Tibial nerve (tissue), 4 donors: Measurements from ENCODE around the gene BLCAP. TPM values are rescaled to one million over a fixed set of nuclear protein-coding genes. Genes with fewer than 3 reads are reported as not detected.
A peak's percentile ranks its signal among the peaks of the same experiment; 100 is the strongest.
"Not testable (repeated sequence)": the region's sequence is repeated elsewhere in the genome, so short reads cannot be mapped to it uniquely, and the experiment has no call there.

ENCODE experiments used
- DNase-seq, 2 donors: peaks; one replicate each; pipeline ENCODE4 v3.0.0-alpha.2; 2019; ENCODE audit warnings: low spot score in 2 of 2
- H3K27ac ChIP-seq, 4 donors: fragments of 200-600 bp; sonication (generic) in 3 of 4; one replicate each; pipeline ENCODE4 v1.5.1; 2017 to 2019; ENCODE audit warnings: mild to moderate bottlenecking in 1 of 4
- H3K27me3 ChIP-seq, 2 donors: fragments of 200-600 bp; sonication (generic) in 1 of 2; one replicate each; pipeline versions ENCODE4 v1.5.1 to v1.6.0; 2017 to 2019
- H3K36me3 ChIP-seq, 3 donors: fragments of 200-600 bp; sonication (generic); one replicate each; pipeline ENCODE4 v1.5.1; 2018 to 2019
- H3K4me1 ChIP-seq, 4 donors: fragments of 200-600 bp; sonication (generic) in 3 of 4; one replicate each; pipeline ENCODE4 v1.5.1; 2017 to 2019
- H3K4me3 ChIP-seq, 4 donors: fragments of 200-600 bp; sonication (generic) in 3 of 4; one replicate each; pipeline ENCODE4 v1.5.1; 2017 to 2019; ENCODE audit warnings: mild to moderate bottlenecking in 1 of 4, moderate library complexity in 1 of 4
- H3K9me3 ChIP-seq, 4 donors: fragments of 200-600 bp; sonication (generic) in 3 of 4; one replicate each; pipeline ENCODE4 v1.5.1; 2017 to 2019
- CTCF ChIP-seq, 5 experiments: fragments of 200-600 bp in 3 of 5; fragments of 450-650 bp in 2 of 5; sonication (generic) in 3 of 5; IDR thresholded peaks; one replicate each; pipeline ENCODE4 v1.5.1; 2016 to 2019; ENCODE audit warnings: antibody characterized with exemption in 5 of 5, mild to moderate bottlenecking in 3 of 5, moderate library complexity in 2 of 5
- EP300 ChIP-seq, 2 donors: sonication (generic); formaldehyde crosslinking; IDR thresholded peaks; one replicate each; pipeline ENCODE4 v1.6.1; 2017; ENCODE audit warnings: antibody characterized with exemption in 2 of 2, mild to moderate bottlenecking in 1 of 2
- POLR2A ChIP-seq, 2 donors: fragments of 450-650 bp; IDR thresholded peaks; one replicate each; pipeline ENCODE4 v1.6.1; 2017; ENCODE audit warnings: antibody characterized with exemption in 2 of 2, mild to moderate bottlenecking in 2 of 2, moderate library complexity in 2 of 2
- WGBS, 2 donors: methylation state at CpG; one replicate each; pipeline ENCODE4 v1.1.5; 2018; 5-methylcytosine and 5-hydroxymethylcytosine counted together
- total RNA-seq, 4 donors: library from RNA; depleted of rRNA; stranded (reverse); fragments of >200 nt; gene quantifications; one replicate each; pipeline ENCODE4 v1.1.0, GENCODE V29; 2016

BLCAP gene
- total RNA-seq: 10 to 100 TPM; 39.8 to 51.3 (median 48.8) TPM

GRCh38 chr20:37527638-37528445, at the start of gene BLCAP:
BLCAP (minus strand) TSS chr20:37527876; CDS start chr20:37519174, 8,702 bp downstream.
- TF ChIP-seq EP300 (IDR thresholded peaks at IDR 0.05) (peak; percentile 72 to 84), CTCF (IDR thresholded peaks at IDR 0.05) (no peak), POLR2A (IDR thresholded peaks at IDR 0.05) (peak; percentile 16 to 54)
- peak; percentile 84 to 90 for DNase-seq
- Histone ChIP-seq H3K36me3 (peaks cover 0 to under 1% (median 0%) of the 10 kb centered on the region in 3 donors), H3K4me1 (peaks cover 0 to 50% (median 29%) of the 10 kb centered on the region in 4 donors), H3K4me3 (peak within 1 kb of the TSS; percentile 65 to 96 (median 84)), H3K27ac (peak within 1 kb of the TSS; percentile 89 to 98 (median 94)), H3K27me3 (no peaks in the 10 kb centered on the region), H3K9me3 (no peaks in the 10 kb centered on the region)
- WGBS, 2 donors: 0% methylated on average over 34 to 42 of the region's 62 CpGs

GRCh38 chr20:37577436-37577835, 49.8 kb upstream of the BLCAP start:
- H3K4me3 ChIP-seq, H3K36me3 ChIP-seq, DNase-seq, H3K9me3 ChIP-seq, H3K27ac ChIP-seq, H3K4me1 ChIP-seq: not testable (repeated sequence)
- WGBS, 2 donors: 75 to 78% methylated on average over 4 of the region's 4 CpGs
- H3K27me3 ChIP-seq: peaks cover 0 to 42% of the 10 kb centered on the region in 2 donors

GRCh38 chr20:37576911-37577310, 49.2 kb upstream of the BLCAP start:
- Histone ChIP-seq H3K9me3 (no peaks in the 10 kb centered on the region), H3K36me3 (no peaks in the 10 kb centered on the region), H3K27me3 (peaks cover 0 to 38% of the 10 kb centered on the region in 2 donors), H3K27ac (no peak overlapping the region), H3K4me1 (no peaks in the 10 kb centered on the region), H3K4me3 (no peak overlapping the region)
- DNase-seq: no peak
- WGBS, 2 donors: 46 to 78% methylated on average over 1 of the region's 1 CpG
- no peak for TF ChIP-seq POLR2A (IDR thresholded peaks at IDR 0.05)
- TF ChIP-seq CTCF (IDR thresholded peaks at IDR 0.05): no peak

- no peaks in the 10 kb centered on the region for H3K36me3 ChIP-seq
- no peak overlapping the region for H3K27ac ChIP-seq
- no peak for TF ChIP-seq EP300 (IDR thresholded peaks at IDR 0.05)
- TF ChIP-seq CTCF (IDR thresholded peaks at IDR 0.05): no peak
- no peak for TF ChIP-seq POLR2A (IDR thresholded peaks at IDR 0.05)
- peaks cover 0 to 31% of the 10 kb centered on the region in 2 donors for H3K27me3 ChIP-seq
- no peak for DNase-seq
- no peak overlapping the region for H3K4me3 ChIP-seq
- 22 to 57% methylated on average over 1 of the region's 1 CpG for WGBS, 2 donors
- H3K4me1 ChIP-seq: no peaks in the 10 kb centered on the region
- H3K9me3 ChIP-seq: no peaks in the 10 kb centered on the region
Measured at GRCh38 chr20:37575884-37576283, 48.2 kb upstream of the BLCAP start.

- TF ChIP-seq EP300 (IDR thresholded peaks at IDR 0.05) (no peak), POLR2A (IDR thresholded peaks at IDR 0.05) (no peak), CTCF (IDR thresholded peaks at IDR 0.05) (no peak)
- Histone ChIP-seq H3K27me3 (peaks cover 0 to 34% of the 10 kb centered on the region in 2 donors), H3K9me3 (no peaks in the 10 kb centered on the region), H3K4me1 (no peaks in the 10 kb centered on the region), H3K4me3 (no peak overlapping the region), H3K27ac (no peak overlapping the region), H3K36me3 (no peaks in the 10 kb centered on the region)
- 68 to 75% methylated on average over 5 of the region's 5 CpGs for WGBS, 2 donors
- no peak for DNase-seq
Measured at GRCh38 chr20:37574199-37574890, 46.7 kb upstream of the BLCAP start.
